HG02623 (cell line): Measurements from ENCODE around the gene CNOT6L.

Experiments used
- ATAC-seq: cut with Tn5 transposase; IDR thresholded peaks from one replicate; pipeline ENCODE4 v1.9.1; 2021; ENCODE audit warnings: moderate library complexity; ENCODE audit not compliant: unreplicated experiment

The CNOT6L gene

GRCh38 chr4:77713884-77714283 lies 105.3 kb downstream of the CNOT6L start:
- ATAC-seq: no peak

DNA sequence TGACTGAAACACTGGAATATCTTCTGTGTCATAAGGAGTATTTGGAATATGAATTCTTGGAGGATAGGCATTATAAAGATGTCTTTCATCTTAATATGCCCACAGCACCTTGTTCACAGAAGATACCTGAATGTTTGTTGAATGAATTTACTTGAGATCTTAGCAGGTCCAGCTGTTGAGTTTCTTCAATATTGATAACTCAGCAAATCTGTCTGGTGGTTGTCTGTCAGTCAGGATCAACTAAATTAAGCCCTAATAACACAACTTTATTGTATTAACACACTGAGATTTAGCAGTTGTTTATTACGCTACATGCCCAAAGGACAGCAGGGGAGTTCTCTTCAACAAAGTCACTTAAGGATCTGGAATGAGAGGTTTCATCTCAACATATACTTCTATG lies 106.5 kb downstream of the CNOT6L start:
- no peak for ATAC-seq

DNA sequence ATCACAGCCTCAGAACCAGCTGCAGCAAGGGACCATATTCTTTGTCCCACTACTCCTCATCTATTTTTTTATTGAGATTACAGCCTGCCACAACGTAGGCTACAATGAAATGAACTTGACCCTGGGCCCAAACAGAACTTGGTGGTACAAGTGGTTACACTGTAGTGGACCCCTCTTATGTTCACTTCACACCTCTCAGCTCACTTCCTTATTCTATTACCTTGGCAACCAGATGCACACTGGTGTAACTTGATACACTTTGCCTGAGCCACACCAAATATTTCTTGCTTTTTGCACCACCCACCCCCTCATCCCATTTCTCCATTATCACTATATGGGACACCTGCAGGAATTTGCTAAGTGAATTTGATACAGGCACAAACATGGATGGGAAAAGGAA lies 107.7 kb downstream of the CNOT6L start:
- no peak for ATAC-seq

- ATAC-seq: no peak
Observed at GRCh38 chr4:77710684-77711083, 108.5 kb downstream of the CNOT6L start.

GRCh38 chr4:77710059-77710458 lies 109.1 kb downstream of the CNOT6L start:
- ATAC-seq: no peak

- ATAC-seq: no peak
Observed at GRCh38 chr4:77706717-77707116, 112.5 kb downstream of the CNOT6L start.

GRCh38 chr4:77703666-77704065 lies 115.5 kb downstream of the CNOT6L start:
- ATAC-seq: no peak

- no peak for ATAC-seq
Observed at GRCh38 chr4:77701121-77701520, 118.0 kb downstream of the CNOT6L start.

- no peak for ATAC-seq
Observed at GRCh38 chr4:77699731-77700210, 119.4 kb downstream of the CNOT6L start.

- no peak for ATAC-seq
Observed at GRCh38 chr4:77697860-77698590, 121.1 kb downstream of the CNOT6L start.

- ATAC-seq: no peak
Observed at GRCh38 chr4:77695774-77696173, 123.4 kb downstream of the CNOT6L start.

- ATAC-seq: no peak
Observed at GRCh38 chr4:77692847-77693432, 126.2 kb downstream of the CNOT6L start.

GRCh38 chr4:77681792-77682191 lies 137.4 kb downstream of the CNOT6L start:
- no peak for ATAC-seq

DNA sequence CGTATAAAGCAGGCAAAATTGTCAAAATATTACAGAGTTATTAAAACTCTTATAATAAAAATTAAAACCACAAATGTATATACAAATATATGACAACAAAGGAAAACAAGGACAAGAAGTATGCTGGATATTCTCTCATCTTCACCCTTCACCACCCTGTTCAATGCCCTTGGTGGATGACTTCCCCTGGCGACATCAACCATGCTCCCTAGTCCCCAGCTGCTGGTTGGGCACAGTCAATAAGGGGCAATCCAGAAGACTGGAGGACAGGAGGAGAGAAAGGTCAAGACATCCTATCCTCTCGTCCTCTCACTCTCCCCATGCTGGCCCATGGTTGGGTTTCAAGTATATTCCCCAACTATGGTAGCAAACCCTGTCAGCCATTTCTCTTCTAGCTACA lies 142.3 kb downstream of the CNOT6L start:
- no peak for ATAC-seq

- no peak for ATAC-seq
Observed at GRCh38 chr4:77671051-77671450, 148.1 kb downstream of the CNOT6L start.

GRCh38 chr4:77669946-77670590 lies 149.1 kb downstream of the CNOT6L start:
- no peak for ATAC-seq

DNA sequence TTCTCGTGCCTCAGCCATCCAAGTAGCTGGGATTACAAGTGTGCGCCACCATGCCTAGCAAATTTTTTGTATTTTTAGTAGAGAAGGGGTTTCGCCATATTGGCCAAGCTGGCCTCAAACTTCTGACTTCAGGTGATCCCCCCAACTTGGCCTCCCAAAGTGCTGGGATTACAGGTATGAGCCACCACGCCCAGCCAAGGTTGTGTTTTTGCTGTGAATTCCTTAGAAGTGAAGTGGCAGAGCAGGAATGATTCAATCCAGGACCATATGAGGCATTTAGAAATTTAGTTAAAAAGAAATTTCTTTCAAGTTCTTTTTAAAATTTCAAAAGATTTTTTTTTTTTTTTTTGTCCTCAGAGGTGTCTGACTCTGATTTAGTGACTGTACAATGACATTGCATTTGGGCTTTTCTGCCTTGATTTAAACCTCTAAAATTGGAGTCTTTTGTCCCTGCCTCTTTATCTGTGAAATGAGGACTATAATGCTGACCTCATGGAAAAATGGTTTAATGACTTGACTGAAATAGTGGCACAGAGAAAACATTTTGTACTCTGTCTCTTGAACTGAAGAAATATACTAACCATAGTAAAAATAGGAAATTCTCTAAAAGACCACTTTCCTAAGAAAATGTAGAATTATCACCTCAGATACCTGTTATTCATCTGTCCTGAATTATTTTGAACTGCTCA lies 153.6 kb downstream of the CNOT6L start:
- no peak for ATAC-seq
